GM13976 (cell line): ENCODE results near the gene BFSP1.

Experiments used
- DNase-seq: peaks from one replicate; pipeline ENCODE4 v3.0.0; 2012; ENCODE audit warnings: low spot score
- CTCF ChIP-seq: IDR thresholded peaks from 2 replicates; pipeline ENCODE4 v1.5.1; 2012; ENCODE audit warnings: borderline replicate concordance, mild to moderate bottlenecking; ENCODE audit not compliant: insufficient read depth; ENCODE audit errors: extremely low read depth, missing control alignments, control extremely low read depth
- in situ Hi-C: fragments of 300-500 bp; cut with MboI; formaldehyde crosslinking; loops from one replicate; pipeline ENCODE4 v1.12.0; 2022; ENCODE audit warnings: low sequenced_read_pairs, mixed read lengths, inconsistent platforms; ENCODE audit not compliant: unreplicated experiment

BFSP1 gene

GRCh38 chr20:17445543-17445942, 85.6 kb downstream of the BFSP1 start:
- no peak for DNase-seq
- TF ChIP-seq CTCF = no peak
- in situ Hi-C loops = no loop called here

GRCh38 chr20:17444091-17444490, 87.1 kb downstream of the BFSP1 start:
- in situ Hi-C loops = no loop called here
- no peak for DNase-seq
- TF ChIP-seq CTCF = no peak
